ENCODE results near the gene POLR1C. TPM values are rescaled to one million over a fixed set of nuclear protein-coding genes. Genes with fewer than 3 reads are reported as not detected.

Gene POLR1C
- total RNA-seq, 4 donors from 2014 or later: 14.7 to 34.3 (median 25.9) TPM

DNA sequence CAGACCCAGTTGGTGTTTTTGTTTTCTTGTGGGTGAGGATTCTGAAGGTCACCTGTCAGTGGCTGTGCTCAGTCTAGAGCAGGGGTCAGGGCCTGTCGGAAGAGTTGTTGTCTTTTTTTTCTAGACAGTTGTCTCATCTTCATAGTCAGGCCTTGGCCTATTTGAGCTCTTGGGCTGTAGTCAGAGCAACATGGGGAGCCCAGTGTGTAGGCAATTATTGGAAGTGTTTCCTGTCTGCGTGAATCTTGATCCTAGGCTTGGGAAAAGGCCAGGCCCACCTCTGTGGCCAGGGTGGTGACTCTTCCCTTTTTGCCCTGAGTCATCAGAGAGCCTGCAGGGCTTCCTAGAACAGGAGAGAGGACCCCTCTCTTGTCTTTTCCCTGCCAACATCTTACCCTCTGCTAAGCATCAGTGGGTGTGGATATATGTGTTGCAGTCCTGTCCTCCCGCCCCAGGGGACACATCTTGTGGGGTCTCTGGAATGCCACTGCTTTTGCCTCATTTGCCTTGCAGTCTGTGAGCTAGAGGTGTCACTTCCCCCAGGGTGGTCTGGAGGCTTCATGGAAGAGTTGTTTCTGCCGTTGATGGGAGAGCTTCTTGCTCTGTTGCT lies 28.1 kb upstream of the POLR1C start:
- intact Hi-C loops (cut with DNase I): no loop called here
- Histone ChIP-seq H3K4me3 (no peak overlapping the region), H3K27me3 (peaks cover 0 to 67% (median 0%) of the 10 kb centered on the region in 4 donors), H3K36me3 (peaks cover 0 to 17% (median 0%) of the 10 kb centered on the region in 3 donors), H3K4me1 (peaks cover 0 to 20% (median 4%) of the 10 kb centered on the region in 3 donors), H3K9me3 (no peaks in the 10 kb centered on the region), H3K27ac (no peak overlapping the region)
- WGBS, 2 donors: 69 to 92% methylated on average over 2 of the region's 4 CpGs
- DNase-seq: no peak
- no peak for TF ChIP-seq CTCF (IDR thresholded peaks at IDR 0.05)

DNA sequence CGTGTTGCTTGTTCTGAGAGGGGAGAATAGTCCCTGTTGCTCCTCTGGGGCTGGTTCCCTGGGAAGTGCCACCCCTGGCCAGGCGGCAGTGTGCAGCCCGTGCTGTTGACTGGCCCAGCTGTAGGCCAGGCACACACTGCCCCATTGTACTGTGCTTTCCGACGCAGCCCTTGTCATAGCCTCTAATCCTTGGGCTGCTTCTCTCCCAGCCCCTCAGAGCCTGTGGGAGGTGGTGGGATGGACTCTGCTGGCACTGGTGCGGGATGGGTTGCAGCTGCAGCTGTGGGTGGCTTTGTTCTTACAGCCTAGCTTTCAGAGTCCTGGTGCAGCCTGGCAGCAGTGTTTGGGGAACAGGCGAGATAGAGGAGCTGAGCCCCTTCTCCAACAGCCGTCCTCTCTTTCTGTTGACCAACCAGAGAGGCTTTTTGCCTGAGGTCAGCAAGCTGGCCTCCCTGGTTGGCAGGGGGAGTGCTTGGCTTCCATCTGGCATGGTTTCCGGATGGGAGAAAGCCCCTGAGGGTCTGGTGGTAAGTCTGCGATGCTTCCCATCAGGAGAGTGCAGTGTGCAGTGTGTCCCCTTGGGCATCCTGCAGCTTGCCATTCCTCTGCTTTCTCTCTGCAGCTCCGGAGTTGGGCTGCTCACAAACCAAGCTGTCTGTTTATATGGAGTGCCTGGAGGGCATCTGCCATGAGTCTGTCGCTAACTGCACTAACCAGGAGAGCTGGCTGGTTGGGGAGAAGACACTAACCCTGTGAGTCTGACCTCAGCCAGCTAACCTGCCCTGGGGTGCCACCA lies 27.4 kb upstream of the POLR1C start:
- Histone ChIP-seq H3K36me3 (peaks cover 0 to 17% (median 0%) of the 10 kb centered on the region in 3 donors), H3K9me3 (no peaks in the 10 kb centered on the region), H3K27ac (no peak overlapping the region), H3K4me3 (no peak overlapping the region), H3K4me1 (peaks cover 0 to 20% (median 4%) of the 10 kb centered on the region in 3 donors), H3K27me3 (peaks cover 0 to 66% (median 0%) of the 10 kb centered on the region in 4 donors)
- TF ChIP-seq POLR2A (IDR thresholded peaks at IDR 0.05): no peak
- TF ChIP-seq CTCF (IDR thresholded peaks at IDR 0.05): no peak
- DNase-seq: no peak
- 83% methylated on average over 3 of the region's 12 CpGs; no CpG with 5 or more reads in 1 of the 2 donors for WGBS, 2 donors
- intact Hi-C loops (cut with DNase I): no loop called here

DNA sequence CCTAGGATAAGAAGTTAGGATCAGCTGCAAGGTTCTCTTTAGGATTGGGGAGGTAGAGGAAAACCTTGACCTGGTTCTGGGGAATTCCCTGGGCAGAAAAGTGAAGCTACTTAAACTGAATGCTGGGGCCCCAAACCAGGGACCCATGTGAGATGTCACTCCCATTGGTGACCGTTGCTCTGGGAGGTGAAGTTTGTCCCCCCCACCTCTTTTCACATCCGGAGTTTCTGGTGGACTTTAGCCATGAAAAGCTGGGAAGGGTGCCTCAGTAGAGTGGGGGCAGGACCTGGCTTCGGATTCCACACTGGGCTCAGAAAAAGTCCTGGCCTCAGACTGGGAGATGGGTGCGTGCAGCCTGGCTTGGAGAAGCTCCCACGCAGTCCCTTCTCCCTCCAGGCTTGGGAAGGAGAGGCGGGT lies 26.4 kb upstream of the POLR1C start:
- Histone ChIP-seq H3K4me3 (no peak overlapping the region), H3K27me3 (peaks cover 0 to 62% (median 0%) of the 10 kb centered on the region in 4 donors), H3K36me3 (peaks cover 0 to 17% (median 0%) of the 10 kb centered on the region in 3 donors), H3K27ac (no peak overlapping the region), H3K4me1 (peaks cover 0 to 30% (median 12%) of the 10 kb centered on the region in 3 donors), H3K9me3 (no peaks in the 10 kb centered on the region)
- DNase-seq: no peak
- intact Hi-C loops (cut with DNase I): no loop called here
- no peak for TF ChIP-seq CTCF (IDR thresholded peaks at IDR 0.05)
- WGBS, 2 donors: 86 to 87% methylated on average over 5 of the region's 6 CpGs

DNA sequence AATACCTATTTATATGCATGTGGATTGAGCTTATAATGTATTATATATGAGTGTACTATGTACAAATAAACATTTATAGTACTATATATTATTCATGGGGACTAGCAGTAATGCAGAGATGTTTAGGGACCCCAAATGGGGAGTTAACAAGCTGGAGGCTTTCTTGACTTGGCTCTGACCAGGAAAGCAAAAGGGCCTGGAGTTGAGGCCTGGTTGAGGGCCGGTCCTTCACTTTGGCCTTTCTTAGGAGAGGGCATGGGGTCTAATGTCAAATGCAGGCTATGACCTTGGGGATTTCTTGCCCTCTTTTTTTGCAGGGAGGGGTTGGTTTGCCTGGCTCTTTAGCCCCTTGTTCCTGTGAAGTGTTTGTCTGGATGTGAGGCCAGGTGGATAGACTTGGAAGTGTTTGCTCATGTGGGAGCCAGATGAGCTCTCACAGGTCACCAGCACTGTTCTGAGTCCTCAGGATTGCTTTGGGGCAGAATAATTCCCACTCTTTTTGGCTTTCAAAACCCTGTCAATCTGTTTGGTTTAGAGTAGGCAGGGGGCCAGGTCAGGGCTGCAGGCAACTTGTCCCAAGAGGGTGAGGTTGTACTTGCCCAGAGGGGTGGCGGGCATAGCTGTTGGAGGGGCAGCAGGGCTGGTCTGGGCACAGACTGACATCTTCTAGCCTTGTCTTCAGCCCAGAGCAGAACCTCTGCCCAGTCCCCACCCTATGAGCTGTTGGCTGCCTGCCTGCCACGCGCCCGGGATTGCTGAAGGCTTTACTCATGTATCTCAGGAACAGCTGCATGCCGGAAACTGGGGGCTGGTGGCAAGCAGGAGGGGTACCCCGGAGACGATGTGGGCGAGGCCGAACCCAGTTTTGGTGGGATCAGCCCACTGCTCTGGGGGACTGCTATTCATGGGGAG lies 24.9 kb upstream of the POLR1C start:
- TF ChIP-seq CTCF (IDR thresholded peaks at IDR 0.05): no peak
- TF ChIP-seq POLR2A (IDR thresholded peaks at IDR 0.05): no peak
- intact Hi-C loops (cut with DNase I): no loop called here
- peaks cover 0 to 43% (median 18%) of the 10 kb centered on the region in 3 donors for H3K4me1 ChIP-seq
- H3K4me3 ChIP-seq: no peak overlapping the region
- H3K36me3 ChIP-seq: peaks cover 0 to 12% (median 0%) of the 10 kb centered on the region in 3 donors
- H3K27me3 ChIP-seq: peaks cover 0 to 47% (median 0%) of the 10 kb centered on the region in 4 donors
- H3K27ac ChIP-seq: peak overlapping the region in 3 of 4 donors; percentile 28 to 69 (median 46)
- no peak for DNase-seq
- WGBS, 2 donors: 40 to 58% methylated on average over 1 to 4 of the region's 10 CpGs
- no peaks in the 10 kb centered on the region for H3K9me3 ChIP-seq
